Stimulated activated CD8-positive, alpha-beta memory T cell treated with anti-CD3 and anti-CD28 coated beads, Interleukin-7, amount 100 ng/mL, for 48 hours (primary cell): ENCODE results near the gene TSPAN12.

Source experiments
- DNase-seq, 2 donors: peaks; one replicate each; pipeline ENCODE4 v3.0.0-alpha.2; 2020; ENCODE audit warnings: low read depth in 1 of 2; ENCODE audit errors: extremely low read depth in 1 of 2

The TSPAN12 gene

GRCh38 chr7:120760851-120761250, 97.1 kb downstream of the TSPAN12 start:
- no peak for DNase-seq

DNA sequence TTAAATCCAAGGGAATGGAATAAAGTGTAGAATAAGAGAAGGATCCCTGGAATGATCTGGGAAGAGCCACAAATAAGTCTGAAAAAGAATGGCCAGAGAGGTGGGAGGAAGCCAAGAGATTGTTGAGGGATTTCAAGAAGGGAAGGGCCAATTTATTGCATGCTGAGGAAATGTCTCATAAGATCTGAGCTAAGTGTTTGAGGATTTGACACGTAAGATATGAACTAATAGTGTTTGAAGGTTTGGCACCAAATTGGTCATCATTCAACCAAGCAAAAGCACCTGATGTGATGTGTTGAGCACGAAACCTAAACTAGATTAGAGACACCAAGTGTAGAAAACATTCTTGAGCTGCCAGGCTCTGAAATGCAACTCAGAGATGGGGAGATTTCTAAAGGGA, 97.9 kb downstream of the TSPAN12 start:
- no peak for DNase-seq

- DNase-seq: no peak
Observed at GRCh38 chr7:120743128-120743527, 114.8 kb downstream of the TSPAN12 start.

- DNase-seq: no peak
Observed at GRCh38 chr7:120742372-120742771, 115.6 kb downstream of the TSPAN12 start.

GRCh38 chr7:120741371-120742042, 116.4 kb downstream of the TSPAN12 start:
- DNase-seq: no peak

DNA sequence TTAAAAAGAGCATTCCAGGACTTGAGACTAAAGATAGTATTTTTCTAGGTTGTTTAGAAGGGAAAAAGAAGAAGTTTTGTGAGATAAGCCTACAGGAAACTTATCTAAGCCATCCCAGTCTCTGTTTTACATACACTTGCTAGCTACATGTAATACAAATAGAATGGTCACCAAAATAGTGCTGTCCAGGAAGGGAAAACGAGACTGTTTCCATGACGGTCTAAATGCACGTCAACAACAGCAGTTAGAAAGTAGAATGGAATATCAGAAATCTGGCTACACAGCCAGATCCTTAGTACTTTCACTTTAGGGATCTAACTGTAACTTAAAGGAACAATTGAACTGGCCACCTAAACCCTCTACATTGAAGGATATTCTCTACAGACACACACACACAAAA, 117.6 kb downstream of the TSPAN12 start:
- no peak for DNase-seq

GRCh38 chr7:120738816-120739215, 119.1 kb downstream of the TSPAN12 start:
- no peak for DNase-seq
